ENCODE measurements around the gene PICALM. TPM values are rescaled to one million over a fixed set of nuclear protein-coding genes. Genes with fewer than 3 reads are reported as not detected.

The PICALM gene
- total RNA-seq, 4 donors from 2014 or later: 164 to 386 (median 189) TPM

DNA sequence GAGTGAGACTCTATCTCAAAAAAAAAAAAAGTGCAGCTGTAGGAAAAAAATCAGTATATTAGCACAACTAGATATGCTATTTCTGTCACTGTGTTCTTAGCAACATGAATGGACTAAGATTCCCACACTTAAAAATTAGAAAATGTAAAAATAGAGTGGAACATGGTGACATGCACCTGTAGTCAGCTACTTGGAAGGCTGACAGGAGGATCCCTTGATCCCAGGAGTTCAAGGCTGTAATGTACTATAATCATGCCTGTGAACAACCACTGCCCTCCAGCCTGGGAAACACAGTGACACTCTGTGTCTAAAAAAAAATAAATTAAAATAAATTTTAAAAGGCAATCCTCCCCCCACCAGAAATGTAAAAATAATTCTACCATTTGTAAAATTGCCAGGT is 29.8 kb downstream of the PICALM start:
- no peak for TF ChIP-seq POLR2AphosphoS5 (IDR thresholded peaks at IDR 0.05)
- TF ChIP-seq POLR2A (IDR thresholded peaks at IDR 0.05): no peak
- TF ChIP-seq, protein P1, sequence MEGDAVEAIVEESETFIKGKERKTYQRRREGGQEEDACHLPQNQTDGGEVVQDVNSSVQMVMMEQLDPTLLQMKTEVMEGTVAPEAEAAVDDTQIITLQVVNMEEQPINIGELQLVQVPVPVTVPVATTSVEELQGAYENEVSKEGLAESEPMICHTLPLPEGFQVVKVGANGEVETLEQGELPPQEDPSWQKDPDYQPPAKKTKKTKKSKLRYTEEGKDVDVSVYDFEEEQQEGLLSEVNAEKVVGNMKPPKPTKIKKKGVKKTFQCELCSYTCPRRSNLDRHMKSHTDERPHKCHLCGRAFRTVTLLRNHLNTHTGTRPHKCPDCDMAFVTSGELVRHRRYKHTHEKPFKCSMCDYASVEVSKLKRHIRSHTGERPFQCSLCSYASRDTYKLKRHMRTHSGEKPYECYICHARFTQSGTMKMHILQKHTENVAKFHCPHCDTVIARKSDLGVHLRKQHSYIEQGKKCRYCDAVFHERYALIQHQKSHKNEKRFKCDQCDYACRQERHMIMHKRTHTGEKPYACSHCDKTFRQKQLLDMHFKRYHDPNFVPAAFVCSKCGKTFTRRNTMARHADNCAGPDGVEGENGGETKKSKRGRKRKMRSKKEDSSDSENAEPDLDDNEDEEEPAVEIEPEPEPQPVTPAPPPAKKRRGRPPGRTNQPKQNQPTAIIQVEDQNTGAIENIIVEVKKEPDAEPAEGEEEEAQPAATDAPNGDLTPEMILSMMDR (IDR thresholded peaks at IDR 0.05): no peak
- no peak for TF ChIP-seq EP300 (IDR thresholded peaks at IDR 0.05)
- no peaks in the 10 kb centered on the region for H3K9me3 ChIP-seq
- H3K27me3 ChIP-seq: no peaks in the 10 kb centered on the region
- H3K4me3 ChIP-seq: no peak overlapping the region
- DNase-seq (ENCODE audit: low spot score in 2 of 2): no peak
- no peaks in the 10 kb centered on the region for H3K36me3 ChIP-seq
- H3K27ac ChIP-seq: no peak overlapping the region
- peaks cover 45% of the 10 kb centered on the region for H3K4me1 ChIP-seq

DNA sequence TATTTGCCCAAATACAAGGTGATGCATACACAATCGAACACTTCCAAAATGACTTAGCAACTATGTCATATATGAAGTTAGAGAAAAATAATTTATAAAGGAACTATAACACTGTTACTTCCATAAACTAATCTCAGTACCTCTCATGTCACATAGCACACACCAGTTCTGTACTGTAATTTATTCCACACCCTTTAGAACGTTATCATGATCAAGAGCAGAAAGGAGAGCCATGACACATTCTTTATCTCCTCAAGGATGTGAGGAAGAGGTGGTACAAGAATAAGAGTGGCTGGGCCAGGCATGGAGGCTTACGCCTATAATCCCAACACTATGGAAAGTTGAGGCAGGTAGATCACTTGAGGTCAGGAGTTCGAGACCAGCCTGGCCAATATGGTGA is 31.1 kb downstream of the PICALM start:
- Histone ChIP-seq H3K4me1 (peaks cover 40% of the 10 kb centered on the region), H3K36me3 (no peaks in the 10 kb centered on the region), H3K9me3 (no peaks in the 10 kb centered on the region), H3K4me3 (no peak overlapping the region), H3K27me3 (no peaks in the 10 kb centered on the region), H3K27ac (no peak overlapping the region)
- TF ChIP-seq POLR2AphosphoS5 (IDR thresholded peaks at IDR 0.05): no peak
- TF ChIP-seq, protein P1 (IDR thresholded peaks at IDR 0.05): no peak
- TF ChIP-seq EP300 (IDR thresholded peaks at IDR 0.05): no peak
- TF ChIP-seq POLR2A (IDR thresholded peaks at IDR 0.05): no peak
- 90% methylated on average over 4 of the region's 4 CpGs for WGBS
- DNase-seq (ENCODE audit: low spot score in 2 of 2): no peak

DNA sequence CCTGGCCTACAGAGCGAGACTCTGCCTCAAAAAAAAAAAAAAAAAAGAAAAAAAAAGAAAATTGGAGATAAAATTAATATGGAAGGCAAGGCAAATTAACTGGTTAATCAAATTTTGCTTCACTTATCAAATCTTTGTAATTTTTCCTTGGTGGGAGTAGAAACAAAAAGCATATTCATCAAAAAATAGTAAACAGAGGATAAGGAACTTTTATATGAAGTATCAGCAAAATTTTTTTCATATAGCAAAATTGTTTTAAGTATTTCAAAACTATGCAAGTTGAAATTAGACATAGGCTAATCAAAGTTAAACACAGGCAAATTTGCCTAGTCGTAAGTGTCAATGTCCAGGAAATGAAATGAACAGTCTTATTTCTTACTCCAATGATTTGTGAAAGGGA is 33.0 kb downstream of the PICALM start:
- 94% methylated on average over 2 of the region's 2 CpGs for WGBS
- H3K4me3 ChIP-seq: no peak overlapping the region
- no peak for DNase-seq (ENCODE audit: low spot score in 2 of 2)
- H3K4me1 ChIP-seq: peaks cover 21% of the 10 kb centered on the region
- TF ChIP-seq POLR2AphosphoS5 (IDR thresholded peaks at IDR 0.05): no peak
- TF ChIP-seq, protein P1 (IDR thresholded peaks at IDR 0.05): no peak
- TF ChIP-seq EP300 (IDR thresholded peaks at IDR 0.05): no peak
- H3K27me3 ChIP-seq: no peaks in the 10 kb centered on the region
- peaks cover under 1% of the 10 kb centered on the region for H3K36me3 ChIP-seq
- H3K27ac ChIP-seq: no peak overlapping the region
- H3K9me3 ChIP-seq: no peaks in the 10 kb centered on the region

DNA sequence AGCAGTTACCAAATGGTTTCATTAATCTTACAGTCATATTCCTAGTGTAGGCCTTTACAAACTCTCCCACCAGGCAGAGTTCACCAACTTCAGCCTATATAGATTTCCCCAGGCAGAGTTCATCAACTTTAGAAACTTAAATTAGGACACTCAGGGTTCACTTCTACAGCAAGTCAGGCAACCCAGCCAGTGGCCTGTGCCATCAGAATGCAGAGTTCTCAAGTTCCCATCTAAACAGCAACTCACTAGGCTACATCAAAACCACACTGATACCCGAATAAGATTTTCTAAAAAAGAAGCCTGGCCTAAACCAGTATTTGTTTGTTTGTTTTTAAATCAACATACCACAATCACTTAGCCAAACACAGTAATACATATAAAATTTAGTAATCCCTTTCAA is 33.7 kb downstream of the PICALM start:
- TF ChIP-seq, protein P1 (IDR thresholded peaks at IDR 0.05): no peak
- no peak for TF ChIP-seq POLR2AphosphoS5 (IDR thresholded peaks at IDR 0.05)
- no peak for TF ChIP-seq EP300 (IDR thresholded peaks at IDR 0.05)
- TF ChIP-seq POLR2A (IDR thresholded peaks at IDR 0.05): no peak
- peaks cover 18% of the 10 kb centered on the region for H3K4me1 ChIP-seq
- H3K27me3 ChIP-seq: no peaks in the 10 kb centered on the region
- no peak overlapping the region for H3K4me3 ChIP-seq
- H3K27ac ChIP-seq: no peak overlapping the region
- 72% methylated on average over 1 of the region's 1 CpG for WGBS
- peaks cover 8% of the 10 kb centered on the region for H3K36me3 ChIP-seq
- DNase-seq (ENCODE audit: low spot score in 2 of 2): no peak
- no peaks in the 10 kb centered on the region for H3K9me3 ChIP-seq

DNA sequence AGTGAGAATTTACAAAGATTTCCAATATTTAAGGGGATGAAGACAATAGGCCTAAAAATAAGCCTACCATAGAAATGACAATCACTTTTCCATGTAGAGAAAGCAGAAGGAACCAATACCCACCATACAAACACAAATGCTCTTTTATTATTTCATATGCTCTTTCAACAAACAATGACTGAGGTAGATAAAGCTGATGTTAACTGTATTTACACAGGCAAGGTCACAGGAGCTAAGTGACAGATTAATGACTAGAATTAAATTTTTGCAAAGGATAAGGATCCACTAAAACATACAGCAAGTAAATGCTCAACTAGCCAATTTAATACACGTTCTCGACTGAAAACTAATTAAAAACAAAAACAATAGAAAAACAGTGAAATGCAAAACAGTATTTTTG is 34.2 kb downstream of the PICALM start:
- 74% methylated on average over 2 of the region's 2 CpGs for WGBS
- no peak for DNase-seq (ENCODE audit: low spot score in 2 of 2)
- H3K9me3 ChIP-seq: no peaks in the 10 kb centered on the region
- peaks cover 18% of the 10 kb centered on the region for H3K4me1 ChIP-seq
- no peaks in the 10 kb centered on the region for H3K27me3 ChIP-seq
- no peak for TF ChIP-seq POLR2AphosphoS5 (IDR thresholded peaks at IDR 0.05)
- TF ChIP-seq EP300 (IDR thresholded peaks at IDR 0.05): no peak
- TF ChIP-seq POLR2A (IDR thresholded peaks at IDR 0.05): no peak
- TF ChIP-seq, protein P1 (IDR thresholded peaks at IDR 0.05): no peak
- peaks cover 10% of the 10 kb centered on the region for H3K36me3 ChIP-seq
- no peak overlapping the region for H3K4me3 ChIP-seq
- H3K27ac ChIP-seq: no peak overlapping the region

Measured in suprapubic skin (tissue), 4 donors.